Hepatocyte (in vitro differentiated cells): ENCODE data around the gene OSBPL7.

Source experiments
- EZH2 ChIP-seq: fragments of 200-600 bp; sonication (generic); IDR thresholded peaks from 2 replicates; pipeline ENCODE4 v1.6.1; 2016; ENCODE audit warnings: antibody characterized with exemption, mild to moderate bottlenecking, borderline replicate concordance
- EZH2phosphoT487 ChIP-seq: fragments of 200-600 bp; sonication (generic); IDR thresholded peaks from one replicate; pipeline ENCODE4 v1.6.1; 2018; ENCODE audit warnings: antibody characterized with exemption, mild to moderate bottlenecking, low read depth, moderate library complexity; ENCODE audit not compliant: unreplicated experiment, severe bottlenecking
- TF ChIP-seq, protein P1 (sequence below): fragments of 200-600 bp; sonication (generic); IDR thresholded peaks from 2 replicates; pipeline ENCODE4 v1.5.1; 2016; ENCODE audit warnings: antibody characterized with exemption, mild to moderate bottlenecking; ENCODE audit not compliant: poor library complexity

DNA sequence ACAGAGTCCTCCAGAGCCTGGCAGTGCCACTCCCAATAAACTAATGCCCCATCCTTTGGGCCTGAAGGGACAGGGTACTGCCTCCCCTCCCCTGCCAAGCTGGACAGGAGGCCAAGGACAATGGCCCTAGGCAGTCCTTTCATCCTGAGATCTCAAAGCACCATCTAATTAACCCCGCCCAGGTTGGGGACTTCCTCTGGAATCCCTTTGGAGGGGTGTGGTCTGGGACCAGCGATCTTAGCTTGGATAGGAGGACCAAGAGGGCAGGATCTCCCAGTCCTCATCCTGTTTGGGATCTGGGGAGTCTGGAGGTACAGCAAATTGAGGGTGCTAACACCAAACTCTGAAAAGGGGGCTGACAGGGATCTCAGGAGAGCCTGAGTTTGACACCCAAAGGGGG is 47.5 kb upstream of the OSBPL7 start:
- TF ChIP-seq, protein P1, sequence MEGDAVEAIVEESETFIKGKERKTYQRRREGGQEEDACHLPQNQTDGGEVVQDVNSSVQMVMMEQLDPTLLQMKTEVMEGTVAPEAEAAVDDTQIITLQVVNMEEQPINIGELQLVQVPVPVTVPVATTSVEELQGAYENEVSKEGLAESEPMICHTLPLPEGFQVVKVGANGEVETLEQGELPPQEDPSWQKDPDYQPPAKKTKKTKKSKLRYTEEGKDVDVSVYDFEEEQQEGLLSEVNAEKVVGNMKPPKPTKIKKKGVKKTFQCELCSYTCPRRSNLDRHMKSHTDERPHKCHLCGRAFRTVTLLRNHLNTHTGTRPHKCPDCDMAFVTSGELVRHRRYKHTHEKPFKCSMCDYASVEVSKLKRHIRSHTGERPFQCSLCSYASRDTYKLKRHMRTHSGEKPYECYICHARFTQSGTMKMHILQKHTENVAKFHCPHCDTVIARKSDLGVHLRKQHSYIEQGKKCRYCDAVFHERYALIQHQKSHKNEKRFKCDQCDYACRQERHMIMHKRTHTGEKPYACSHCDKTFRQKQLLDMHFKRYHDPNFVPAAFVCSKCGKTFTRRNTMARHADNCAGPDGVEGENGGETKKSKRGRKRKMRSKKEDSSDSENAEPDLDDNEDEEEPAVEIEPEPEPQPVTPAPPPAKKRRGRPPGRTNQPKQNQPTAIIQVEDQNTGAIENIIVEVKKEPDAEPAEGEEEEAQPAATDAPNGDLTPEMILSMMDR, result no peak
- TF ChIP-seq EZH2 (no peak), EZH2phosphoT487 (no peak)
